TTC549 (cell line): ENCODE measurements around the gene DPPA3.
"Not testable (repeated sequence)": the region's sequence is repeated elsewhere in the genome, so short reads cannot be mapped to it uniquely, and the experiment has no call there.

Experiments used
- FAIRE-seq: peaks from 2 replicates; lab custom pipeline; 2012; peaks lifted over from hg19 to GRCh38; lab: Jason Lieb, UNC

DPPA3 gene

GRCh38 chr12:7730984-7731383, 19.8 kb downstream of the DPPA3 start:
- FAIRE-seq: not testable (repeated sequence)

GRCh38 chr12:7731486-7731885, 20.3 kb downstream of the DPPA3 start:
- FAIRE-seq: no peak

GRCh38 chr12:7732993-7733392, 21.8 kb downstream of the DPPA3 start:
- no peak for FAIRE-seq

- no peak for FAIRE-seq
These were observed 36.0 kb downstream of the DPPA3 start, which contains the start of gene CLEC4C for GRCh38 chr12:7747246-7747645. TSS of gene CLEC4C (minus strand) at chr12:7747375. CDS start at chr12:7747348, 27 bp downstream.

GRCh38 chr12:7748852-7749251, 37.6 kb downstream of the DPPA3 start:
- no peak for FAIRE-seq

- FAIRE-seq: no peak
These were observed 38.2 kb downstream of the DPPA3 start for GRCh38 chr12:7749442-7749841.

- FAIRE-seq: no peak
These were observed 39.1 kb downstream of the DPPA3 start for GRCh38 chr12:7750350-7750749.

- no peak for FAIRE-seq
These were observed 40.2 kb downstream of the DPPA3 start for GRCh38 chr12:7751394-7751793.

GRCh38 chr12:7751941-7752922, 41.0 kb downstream of the DPPA3 start:
- FAIRE-seq: not testable (repeated sequence)

GRCh38 chr12:7755668-7756067, 44.4 kb downstream of the DPPA3 start:
- not testable (repeated sequence) for FAIRE-seq

GRCh38 chr12:7756993-7757392, 45.8 kb downstream of the DPPA3 start:
- FAIRE-seq: no peak

- FAIRE-seq: no peak
These were observed 47.5 kb downstream of the DPPA3 start for GRCh38 chr12:7758766-7759140.
